ENCODE data around the gene RBCK1.

Gene RBCK1

GRCh38 chr20:367486-367887 lies 40.6 kb upstream of the RBCK1 start:
- no peak overlapping the region for H3K4me2 ChIP-seq (ENCODE audit: low read length)
- H3K9ac ChIP-seq = no peak overlapping the region
- no peak overlapping the region for H3K27ac ChIP-seq
- no peaks in the 10 kb centered on the region for H3K79me2 ChIP-seq
- no peak overlapping the region for H2AFZ ChIP-seq
- no peaks in the 10 kb centered on the region for H3K27me3 ChIP-seq (ENCODE audit: control insufficient read depth, insufficient read depth, low read length)
- H3K9me3 ChIP-seq (ENCODE audit: control insufficient read depth, low read length) = no peaks in the 10 kb centered on the region
- no peak overlapping the region for H3K4me3 ChIP-seq (ENCODE audit: low read depth, low read length)
- peaks cover 18% of the 10 kb centered on the region for H3K4me1 ChIP-seq
- no peaks in the 10 kb centered on the region for H3K36me3 ChIP-seq (ENCODE audit: control insufficient read depth, insufficient read depth, low read length)
- no peak for TF ChIP-seq CTCF (IDR thresholded peaks at IDR 0.05)

GRCh38 chr20:368915-369314 lies 39.2 kb upstream of the RBCK1 start:
- Histone ChIP-seq H3K9me3 (ENCODE audit: control insufficient read depth, low read length) (no peaks in the 10 kb centered on the region), H3K4me1 (peaks cover 17% of the 10 kb centered on the region), H3K79me2 (no peaks in the 10 kb centered on the region), H3K27ac (no peak overlapping the region), H3K27me3 (ENCODE audit: control insufficient read depth, insufficient read depth, low read length) (no peaks in the 10 kb centered on the region), H2AFZ (no peak overlapping the region), H3K9ac (no peak overlapping the region), H3K4me2 (ENCODE audit: low read length) (no peak overlapping the region), H3K4me3 (ENCODE audit: low read depth, low read length) (no peak overlapping the region), H3K36me3 (ENCODE audit: control insufficient read depth, insufficient read depth, low read length) (no peaks in the 10 kb centered on the region)
- no peak for TF ChIP-seq CTCF (IDR thresholded peaks at IDR 0.05)

GRCh38 chr20:370151-370600 lies 37.9 kb upstream of the RBCK1 start:
- Histone ChIP-seq H3K79me2 (no peaks in the 10 kb centered on the region), H3K4me3 (ENCODE audit: low read depth, low read length) (no peak overlapping the region), H3K4me2 (ENCODE audit: low read length) (no peak overlapping the region), H2AFZ (no peak overlapping the region), H3K36me3 (ENCODE audit: control insufficient read depth, insufficient read depth, low read length) (no peaks in the 10 kb centered on the region), H3K4me1 (peaks cover 17% of the 10 kb centered on the region), H3K27me3 (ENCODE audit: control insufficient read depth, insufficient read depth, low read length) (no peaks in the 10 kb centered on the region), H3K9ac (no peak overlapping the region), H3K27ac (no peak overlapping the region), H3K9me3 (ENCODE audit: control insufficient read depth, low read length) (no peaks in the 10 kb centered on the region)
- TF ChIP-seq CTCF (IDR thresholded peaks at IDR 0.05) = no peak

GRCh38 chr20:370977-371754 lies 36.9 kb upstream of the RBCK1 start:
- no peak overlapping the region for H3K9ac ChIP-seq
- peaks cover 10% of the 10 kb centered on the region for H3K4me1 ChIP-seq
- no peak overlapping the region for H3K4me3 ChIP-seq (ENCODE audit: low read depth, low read length)
- no peaks in the 10 kb centered on the region for H3K27me3 ChIP-seq (ENCODE audit: control insufficient read depth, insufficient read depth, low read length)
- no peaks in the 10 kb centered on the region for H3K79me2 ChIP-seq
- H3K27ac ChIP-seq = peak overlapping the region; percentile 64
- H2AFZ ChIP-seq = peak overlapping the region; percentile 54
- H3K9me3 ChIP-seq (ENCODE audit: control insufficient read depth, low read length) = no peaks in the 10 kb centered on the region
- no peak overlapping the region for H3K4me2 ChIP-seq (ENCODE audit: low read length)
- H3K36me3 ChIP-seq (ENCODE audit: control insufficient read depth, insufficient read depth, low read length) = no peaks in the 10 kb centered on the region
- TF ChIP-seq CTCF (IDR thresholded peaks at IDR 0.05) = no peak

Measured in parathyroid adenoma (tissue), 2 donors.